MCF 10A (cell line): ENCODE results near the gene CORO6. TPM values are rescaled to one million over a fixed set of nuclear protein-coding genes. Genes with fewer than 3 reads are reported as not detected.

ENCODE experiments used
- BruUV-seq: library from RNA; stranded (reverse); fragments of 400-500 nt; replicated peaks from 2 replicates; lab custom pipeline; 2021; lab: Mats Ljungman, UMichigan
- CTCF ChIA-PET: fragments of 300-600 bp; sonication (Branson Sonifier 250); formaldehyde crosslinking; extraction: SDS; loops from one replicate; lab custom pipeline; 2021; ENCODE audit warnings: antibody characterized with exemption, inconsistent platforms; lab: Yijun Ruan, JAX
- POLR2A ChIA-PET: fragments of 300-600, 350-650 bp; sonication (Branson Sonifier 250); formaldehyde crosslinking; extraction: SDS; loops from one replicate; lab custom pipeline; 2020; ENCODE audit warnings: antibody characterized with exemption, inconsistent platforms; lab: Yijun Ruan, JAX
- DNase-seq: peaks from one replicate; pipeline ENCODE4 v3.0.0-alpha.2; 2018; ENCODE audit not compliant: unreplicated experiment
- H3K27ac Mint-ChIP-seq: one replicate; pipeline ENCODE4 v1.8.0; 2022; ENCODE audit warnings: mild to moderate bottlenecking, low read depth, mixed read lengths; ENCODE audit not compliant: unreplicated experiment
- H3K27me3 Mint-ChIP-seq: one replicate; pipeline ENCODE4 v1.8.0; 2022; ENCODE audit warnings: mixed read lengths; ENCODE audit not compliant: insufficient read depth, unreplicated experiment
- H3K36me3 Mint-ChIP-seq: one replicate; pipeline ENCODE4 v1.8.0; 2022; ENCODE audit warnings: mild to moderate bottlenecking, moderate library complexity, mixed read lengths; ENCODE audit not compliant: insufficient read depth, unreplicated experiment
- H3K4me1 Mint-ChIP-seq: one replicate; pipeline ENCODE4 v1.8.0; 2022; ENCODE audit warnings: mixed read lengths; ENCODE audit not compliant: insufficient read depth, unreplicated experiment
- H3K4me3 Mint-ChIP-seq: one replicate; pipeline ENCODE4 v1.8.0; 2022; ENCODE audit warnings: mild to moderate bottlenecking, moderate library complexity, mixed read lengths; ENCODE audit not compliant: unreplicated experiment
- H3K9me3 Mint-ChIP-seq: one replicate; pipeline ENCODE4 v1.8.0; 2022; ENCODE audit warnings: mixed read lengths; ENCODE audit not compliant: unreplicated experiment
- CTCF ChIP-seq: fragments of 200-600 bp; IDR thresholded peaks from one replicate; pipeline ENCODE4 v1.8.0; 2022; ENCODE audit warnings: antibody characterized with exemption, mild to moderate bottlenecking; ENCODE audit not compliant: unreplicated experiment
- intact Hi-C: fragments of 100-400 bp; cut with micrococcal nuclease; formaldehyde crosslinking; loops from 2 replicates; pipeline ENCODE4 v1.14.1; 2022
- total RNA-seq: library from RNA; stranded (reverse); gene quantifications from 2 replicates; pipeline ENCODE4 v1.2.3, GENCODE V29; 2022

Gene CORO6
- total RNA-seq, 1 experiment from 2014 or later: 1.6 TPM

DNA sequence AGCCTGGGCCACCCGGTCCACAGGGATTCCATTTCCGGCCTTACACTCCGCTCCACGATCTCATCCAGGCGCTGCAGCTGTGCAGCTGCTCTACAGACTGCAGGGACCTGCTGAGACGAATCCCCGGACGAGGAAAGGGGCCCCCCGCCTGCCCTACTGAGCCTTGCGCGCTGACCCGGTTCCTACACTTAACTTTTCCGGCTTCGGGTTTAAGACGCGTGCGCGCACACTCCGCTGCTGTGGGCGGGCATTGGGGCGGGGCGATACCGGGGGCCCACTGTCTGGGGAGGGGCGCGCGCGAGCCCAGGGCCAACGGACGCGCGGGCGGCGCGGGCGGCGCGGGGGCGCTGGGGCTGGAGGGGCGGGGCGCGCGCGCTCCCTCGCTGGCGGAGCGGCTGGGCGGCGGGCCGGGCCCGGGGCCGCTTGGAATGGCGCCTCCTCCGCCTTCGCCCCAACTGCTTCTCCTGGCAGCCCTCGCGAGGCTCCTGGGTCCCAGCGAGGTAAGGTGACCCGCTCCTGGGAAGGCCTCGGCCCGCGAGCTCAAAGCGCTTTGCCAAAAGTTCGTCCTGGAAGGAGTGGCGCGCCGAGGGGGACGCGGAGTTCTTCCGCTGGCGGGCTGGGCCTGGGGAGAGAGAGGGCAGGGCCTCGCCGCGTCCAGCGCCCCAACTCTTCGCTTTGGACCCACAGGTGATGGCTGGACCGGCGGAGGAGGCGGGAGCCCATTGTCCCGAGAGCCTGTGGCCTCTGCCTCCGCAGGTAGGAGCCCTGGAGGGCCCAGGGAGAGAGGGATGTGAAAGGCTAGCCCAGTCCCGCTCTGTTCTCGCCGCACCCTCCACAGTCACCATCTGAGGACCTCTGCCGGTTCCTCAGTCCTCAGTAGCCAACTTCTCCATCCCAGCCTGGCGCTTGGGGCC lies 54.1 kb downstream of the CORO6 start, which contains the start of gene TP53I13:
Gene TP53I13, plus strand, starts transcription at position 371 of the 914 bp plus-strand sequence. Its CDS starts 58 bp downstream, at position 429.
- CTCF ChIA-PET: interaction anchor here (0.6 to 9.2 kb wide), 7 partner anchors 13 to 199 kb away, joined by 3 to 57 read pairs (median 4); partner anchors contain the start of gene ANKRD13B

DNA sequence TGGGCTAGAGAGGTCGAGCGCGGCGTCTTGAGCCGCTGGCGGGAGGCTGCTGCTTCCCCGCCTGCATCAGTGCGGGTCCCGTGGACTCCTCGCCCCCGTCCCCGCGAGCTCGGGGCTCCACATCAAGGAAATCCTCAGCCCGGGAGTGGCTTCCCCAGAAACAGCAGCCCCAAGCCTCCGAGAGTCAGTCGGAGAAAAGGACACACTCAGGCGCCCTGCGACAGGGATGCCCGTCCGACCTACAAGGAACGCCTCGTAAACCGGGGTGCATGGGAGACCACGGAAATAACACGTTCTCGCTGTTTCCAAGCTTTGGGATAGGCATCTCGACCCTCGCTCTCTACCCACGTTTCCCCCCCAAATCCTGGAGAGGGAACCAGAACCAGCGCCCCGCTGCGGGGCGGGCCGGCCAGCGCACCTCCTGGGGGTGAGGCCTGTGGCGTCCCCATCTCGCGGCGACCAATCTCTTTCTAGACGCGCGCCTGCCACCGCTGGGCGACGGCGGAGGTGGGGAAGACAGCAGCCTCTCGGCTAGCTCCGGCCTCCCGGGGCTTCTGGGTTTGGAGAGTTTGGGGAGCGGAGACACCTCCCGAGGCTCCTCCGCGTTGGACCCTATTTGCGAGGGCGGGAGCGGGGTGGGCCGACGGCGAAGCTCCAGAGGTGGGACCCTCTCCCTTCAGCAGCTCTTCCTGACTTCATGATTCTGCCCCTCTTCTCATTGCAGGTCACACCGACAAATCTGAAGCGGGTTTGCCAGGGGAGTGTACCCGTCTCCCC lies 55.0 kb downstream of the CORO6 start:
- peak; percentile 32 for TF ChIP-seq CTCF
- ChIA-PET POLR2A (interaction anchor here (0.6 to 5.8 kb wide), 20 partner anchors 12 to 423 kb away, joined by 3 to 43 read pairs (median 4); partner anchors contain the start of genes ANKRD13B, NUFIP2, SSH2 and TAOK1), CTCF (interaction anchor here (0.5 to 9.2 kb wide), 7 partner anchors 14 to 632 kb away, joined by 3 to 57 read pairs (median 3); partner anchors contain the start of gene ANKRD13B)
- peak; percentile 59 for DNase-seq
- intact Hi-C loops: loop anchor here (2.0 kb wide), 1 partner anchor 23 kb away; no protein-coding TSS in a partner anchor
- H3K4me1 Mint-ChIP-seq: peaks cover 14% of the 10 kb centered on the region
- peaks cover 9% of the 10 kb centered on the region for H3K36me3 Mint-ChIP-seq
- no peaks in the 10 kb centered on the region for H3K9me3 Mint-ChIP-seq
- peak overlapping the region; percentile 78 for H3K27ac Mint-ChIP-seq
- H3K27me3 Mint-ChIP-seq: no peaks in the 10 kb centered on the region
- H3K4me3 Mint-ChIP-seq: peak overlapping the region; percentile 80
- TSS peak; percentile 32 for BruUV-seq

More for the DNA sequence above, 54.1 kb downstream of the CORO6 start, which contains the start of gene TP53I13:
- H3K36me3 Mint-ChIP-seq: peaks cover 15% of the 10 kb centered on the region
- POLR2A ChIA-PET: interaction anchor here (0.6 to 5.8 kb wide), 21 partner anchors 13 to 422 kb away, joined by 3 to 43 read pairs (median 4); partner anchors contain the start of genes ANKRD13B, NUFIP2, SSH2 and TAOK1
- intact Hi-C loops: loop anchor here (2.0 kb wide), 1 partner anchor 22 kb away; no protein-coding TSS in a partner anchor
- no peak for TF ChIP-seq CTCF
- H3K4me3 Mint-ChIP-seq: peak within 1 kb of the TSS; percentile 80
- peak; percentile 78 for DNase-seq
- H3K27ac Mint-ChIP-seq: peak within 1 kb of the TSS; percentile 78
- peaks cover 14% of the 10 kb centered on the region for H3K4me1 Mint-ChIP-seq
- no peaks in the 10 kb centered on the region for H3K27me3 Mint-ChIP-seq
- no peaks in the 10 kb centered on the region for H3K9me3 Mint-ChIP-seq
- no TSS peak for BruUV-seq

- H3K36me3 Mint-ChIP-seq: peaks cover 9% of the 10 kb centered on the region
- H3K27ac Mint-ChIP-seq: peak overlapping the region; percentile 78
- H3K4me1 Mint-ChIP-seq: peaks cover 14% of the 10 kb centered on the region
- POLR2A ChIA-PET: interaction anchor here (0.6 to 5.8 kb wide), 15 partner anchors 12 to 391 kb away, joined by 3 to 43 read pairs (median 4); partner anchors contain the start of genes ANKRD13B, SSH2 and TAOK1
- CTCF ChIA-PET: interaction anchor here (0.6 to 9.2 kb wide), 5 partner anchors 14 to 451 kb away, joined by 3 to 57 read pairs (median 5); partner anchors contain the start of gene ANKRD13B
- H3K4me3 Mint-ChIP-seq: peak overlapping the region; percentile 80
- no TSS peak for BruUV-seq
- no peaks in the 10 kb centered on the region for H3K27me3 Mint-ChIP-seq
- no peak for TF ChIP-seq CTCF
- H3K9me3 Mint-ChIP-seq: no peaks in the 10 kb centered on the region
- intact Hi-C loops: no loop called here
- no peak for DNase-seq
Observed at GRCh38 chr17:29567304-29567553, 55.5 kb downstream of the CORO6 start.
